ENCODE results near the gene TMEM204. TPM values are rescaled to one million over a fixed set of nuclear protein-coding genes. Genes with fewer than 3 reads are reported as not detected.

TMEM204 gene
- polyA plus RNA-seq, 3 donors, result 0.09 to 1.5 (median 1.3) TPM

GRCh38 chr16:1505912-1506311 is 27.6 kb upstream of the TMEM204 start:
- no peak overlapping the region for H3K4me3 ChIP-seq (replicated peaks in 1 of 3; ENCODE audit: low read depth in 2 of 3, low read length in 3 of 3)
- no peak overlapping the region for H2AFZ ChIP-seq (ENCODE audit: insufficient read depth, low read depth, low read length, poor library complexity, severe bottlenecking)
- H4K20me1 ChIP-seq (ENCODE audit: insufficient read depth, low read length), result no peaks in the 10 kb centered on the region
- no peak overlapping the region for H3K9ac ChIP-seq (ENCODE audit: insufficient read depth, low read length, poor library complexity, severe bottlenecking)
- Mint-ChIP-seq H3K4me3 (no peak overlapping the region), H3K4me1 (no peaks in the 10 kb centered on the region), H3K27ac (peak overlapping the region in 1 of 7 donors; percentile 27), H3K9me3 (peaks cover 0 to 4% (median 0%) of the 10 kb centered on the region in 7 donors), H3K27me3 (ENCODE audit: low read depth in 3 of 3) (no peaks in the 10 kb centered on the region), H3K36me3 (peaks cover 39 to 70% of the 10 kb centered on the region in 2 donors)
- TF ChIP-seq CTCF (IDR thresholded peaks at IDR 0.05), result no peak
- H3K4me2 ChIP-seq (replicated peaks; ENCODE audit: extremely low read depth, low read length, poor library complexity, severe bottlenecking), result no peak overlapping the region
- H3K79me2 ChIP-seq (ENCODE audit: insufficient read depth, low read length), result no peaks in the 10 kb centered on the region
- H3K27ac ChIP-seq (ENCODE audit: low read depth in 1 of 2, low read length in 2 of 2), result no peak overlapping the region
- intact Hi-C loops (cut with micrococcal nuclease), result loop anchor here in 1 of 2 donors (10.0 kb wide), 1 partner anchor 51 kb away; no protein-coding TSS in a partner anchor
- H3K9me3 ChIP-seq (replicated peaks in 1 of 2; ENCODE audit: control insufficient read depth in 1 of 2, insufficient read depth in 1 of 2, low read length in 2 of 2), result no peaks in the 10 kb centered on the region
- DNase-seq, result no peak
- WGBS (ENCODE audit: insufficient coverage), result 92% methylated on average over 17 of the region's 22 CpGs
- no peaks in the 10 kb centered on the region for H3K4me1 ChIP-seq (ENCODE audit: control insufficient read depth in 1 of 2, insufficient read depth in 2 of 2, low read length in 2 of 2)
- no peaks in the 10 kb centered on the region for H3K27me3 ChIP-seq (ENCODE audit: control insufficient read depth in 2 of 2, insufficient read depth in 2 of 2, low read length in 2 of 2)
- peaks cover 56 to 79% of the 10 kb centered on the region in 2 donors for H3K36me3 ChIP-seq (replicated peaks in 1 of 2; ENCODE audit: control insufficient read depth in 1 of 2, insufficient read depth in 2 of 2, low read length in 2 of 2)

GRCh38 chr16:1506494-1507213 is 26.8 kb upstream of the TMEM204 start:
- H4K20me1 ChIP-seq (ENCODE audit: insufficient read depth, low read length), result no peaks in the 10 kb centered on the region
- no peak overlapping the region for H3K4me3 ChIP-seq (replicated peaks in 1 of 3; ENCODE audit: low read depth in 2 of 3, low read length in 3 of 3)
- no peak for DNase-seq
- H3K9me3 ChIP-seq (replicated peaks in 1 of 2; ENCODE audit: control insufficient read depth in 1 of 2, insufficient read depth in 1 of 2, low read length in 2 of 2), result no peaks in the 10 kb centered on the region
- intact Hi-C loops (cut with micrococcal nuclease), result loop anchor here in 1 of 2 donors (10.0 kb wide), 1 partner anchor 52 kb away; no protein-coding TSS in a partner anchor
- no peaks in the 10 kb centered on the region for H3K4me1 Mint-ChIP-seq
- no peaks in the 10 kb centered on the region for H3K79me2 ChIP-seq (ENCODE audit: insufficient read depth, low read length)
- peaks cover 0 to 5% (median 1%) of the 10 kb centered on the region in 7 donors for H3K9me3 Mint-ChIP-seq
- peaks cover 39 to 70% of the 10 kb centered on the region in 2 donors for H3K36me3 Mint-ChIP-seq
- H3K9ac ChIP-seq (ENCODE audit: insufficient read depth, low read length, poor library complexity, severe bottlenecking), result no peak overlapping the region
- H2AFZ ChIP-seq (ENCODE audit: insufficient read depth, low read depth, low read length, poor library complexity, severe bottlenecking), result no peak overlapping the region
- no peaks in the 10 kb centered on the region for H3K4me1 ChIP-seq (ENCODE audit: control insufficient read depth in 1 of 2, insufficient read depth in 2 of 2, low read length in 2 of 2)
- no peak overlapping the region for H3K4me3 Mint-ChIP-seq
- WGBS (ENCODE audit: insufficient coverage), result 97% methylated on average over 35 of the region's 37 CpGs
- H3K27ac Mint-ChIP-seq, result no peak overlapping the region
- no peak overlapping the region for H3K4me2 ChIP-seq (replicated peaks; ENCODE audit: extremely low read depth, low read length, poor library complexity, severe bottlenecking)
- H3K27me3 Mint-ChIP-seq (ENCODE audit: low read depth in 3 of 3), result no peaks in the 10 kb centered on the region
- no peak for TF ChIP-seq CTCF (IDR thresholded peaks at IDR 0.05)
- peaks cover 54 to 78% of the 10 kb centered on the region in 2 donors for H3K36me3 ChIP-seq (replicated peaks in 1 of 2; ENCODE audit: control insufficient read depth in 1 of 2, insufficient read depth in 2 of 2, low read length in 2 of 2)
- no peak overlapping the region for H3K27ac ChIP-seq (ENCODE audit: low read depth in 1 of 2, low read length in 2 of 2)
- no peaks in the 10 kb centered on the region for H3K27me3 ChIP-seq (ENCODE audit: control insufficient read depth in 2 of 2, insufficient read depth in 2 of 2, low read length in 2 of 2)

Data from CD14-positive monocyte (primary cell).